NT2/D1 (cell line): ENCODE data around the gene PPAN.

Experiments
- DNase-seq: peaks from one replicate; pipeline ENCODE4 v3.0.0-alpha.2; 2011; ENCODE audit warnings: low read depth, low spot score
- H3K27me3 ChIP-seq: 2 replicates; pipeline ENCODE4 v1.6.0; 2011; ENCODE audit warnings: mild to moderate bottlenecking; ENCODE audit not compliant: insufficient read length, insufficient read depth
- H3K36me3 ChIP-seq: 2 replicates; pipeline ENCODE4 v1.6.1; 2011; ENCODE audit warnings: mild to moderate bottlenecking, low read length, mixed read lengths; ENCODE audit not compliant: insufficient read depth, insufficient read length
- H3K4me1 ChIP-seq: 2 replicates; pipeline ENCODE4 v1.5.1; 2011; ENCODE audit not compliant: insufficient read depth, insufficient read length
- H3K4me3 ChIP-seq: 2 replicates; pipeline ENCODE4 v1.5.1; 2011; ENCODE audit warnings: low read depth; ENCODE audit not compliant: insufficient read length
- H3K9ac ChIP-seq: 2 replicates; pipeline ENCODE4 v1.6.0; 2011; ENCODE audit warnings: low read depth; ENCODE audit not compliant: insufficient read length
- H3K9me3 ChIP-seq: 2 replicates; pipeline ENCODE4 v1.5.1; 2011; ENCODE audit warnings: mild to moderate bottlenecking, low read length; ENCODE audit not compliant: insufficient read depth
- SUZ12 ChIP-seq: IDR thresholded peaks from 2 replicates; pipeline ENCODE4 v1.6.1; 2011; ENCODE audit not compliant: insufficient read length, insufficient read depth; ENCODE audit errors: extremely low read depth
- YY1 ChIP-seq: IDR thresholded peaks from 2 replicates; pipeline ENCODE4 v1.6.1; 2011; ENCODE audit not compliant: insufficient read length, insufficient read depth
- ZNF274 ChIP-seq: IDR thresholded peaks from 2 replicates; pipeline ENCODE4 v1.6.1; 2011; ENCODE audit warnings: mild to moderate bottlenecking, low read depth, low read length

PPAN gene

DNA sequence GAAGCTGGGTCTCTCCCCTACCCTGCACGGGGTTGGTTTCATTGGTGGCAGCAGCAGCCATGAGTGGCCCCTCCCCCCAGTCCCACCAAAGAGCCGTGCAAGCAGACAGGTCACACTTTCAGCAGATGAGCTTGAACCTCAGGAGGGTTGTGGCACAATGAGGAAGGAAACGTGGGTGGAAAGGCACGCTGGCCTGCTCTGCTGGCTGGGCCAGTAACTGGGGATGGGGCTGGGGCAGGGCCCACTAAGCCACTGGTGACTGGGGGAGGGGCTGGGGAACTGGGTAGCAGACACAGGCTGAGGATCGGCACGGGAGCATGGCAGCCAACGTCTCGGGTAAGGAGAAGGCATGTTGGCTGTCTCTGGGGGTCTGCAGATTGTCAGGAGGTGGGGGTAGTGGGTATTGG lies 5.2 kb downstream of the PPAN start, which contains the start of gene P2RY11:
Gene P2RY11 (plus strand): TSS at position 289 of the 407 bp plus-strand sequence. CDS start 29 bp downstream, at position 318.
- H3K9ac ChIP-seq: no peak within 1 kb of the TSS
- H3K4me3 ChIP-seq: no peak within 1 kb of the TSS
- H3K9me3 ChIP-seq: no peaks in the 10 kb centered on the region
- no peak for TF ChIP-seq ZNF274
- TF ChIP-seq SUZ12: no peak
- H3K36me3 ChIP-seq: peaks cover 88% of the 10 kb centered on the region
- H3K27me3 ChIP-seq: no peaks in the 10 kb centered on the region
- peaks cover 37% of the 10 kb centered on the region for H3K4me1 ChIP-seq
- no peak for DNase-seq

DNA sequence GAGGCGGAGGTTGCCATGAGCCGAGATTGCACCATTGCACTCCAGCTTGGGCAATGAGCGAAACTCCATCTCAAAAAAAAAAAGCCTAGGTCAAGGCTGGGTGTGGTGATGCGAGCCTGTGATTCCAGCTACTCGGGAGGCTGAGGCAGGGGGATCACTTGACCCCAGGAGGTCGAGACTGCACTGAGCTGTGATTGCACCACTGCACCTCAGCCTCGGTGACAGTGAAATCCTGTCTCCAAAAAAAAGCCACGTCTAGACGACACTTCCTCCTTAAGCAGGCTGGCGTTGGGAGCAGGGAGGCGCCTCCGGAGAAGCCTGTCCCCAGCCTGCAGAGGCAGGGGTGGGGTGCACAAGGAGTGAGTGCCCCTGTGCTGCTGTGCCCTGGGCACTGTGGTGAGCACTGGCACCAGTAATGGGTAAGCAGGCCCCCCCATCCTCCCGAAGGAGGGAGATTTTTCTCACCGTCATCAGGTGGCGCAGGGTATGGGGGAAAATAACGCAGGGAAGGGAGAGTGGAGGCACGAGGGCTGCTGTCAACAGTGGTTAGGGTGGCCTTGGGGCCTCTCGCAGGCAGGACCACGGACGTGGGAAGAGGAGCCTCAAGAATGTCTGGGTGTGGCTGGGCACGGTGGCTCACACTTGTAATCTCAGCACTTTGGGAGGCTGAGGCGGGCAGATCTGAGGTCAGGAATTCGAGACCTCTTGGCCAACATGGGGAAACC lies 6.0 kb downstream of the PPAN start:
- H3K4me3 ChIP-seq: no peak overlapping the region
- no peaks in the 10 kb centered on the region for H3K27me3 ChIP-seq
- no peak for TF ChIP-seq YY1
- TF ChIP-seq ZNF274: no peak
- TF ChIP-seq SUZ12: no peak
- DNase-seq: no peak
- no peaks in the 10 kb centered on the region for H3K9me3 ChIP-seq
- peaks cover 90% of the 10 kb centered on the region for H3K36me3 ChIP-seq
- no peak overlapping the region for H3K9ac ChIP-seq
- peaks cover 35% of the 10 kb centered on the region for H3K4me1 ChIP-seq

DNA sequence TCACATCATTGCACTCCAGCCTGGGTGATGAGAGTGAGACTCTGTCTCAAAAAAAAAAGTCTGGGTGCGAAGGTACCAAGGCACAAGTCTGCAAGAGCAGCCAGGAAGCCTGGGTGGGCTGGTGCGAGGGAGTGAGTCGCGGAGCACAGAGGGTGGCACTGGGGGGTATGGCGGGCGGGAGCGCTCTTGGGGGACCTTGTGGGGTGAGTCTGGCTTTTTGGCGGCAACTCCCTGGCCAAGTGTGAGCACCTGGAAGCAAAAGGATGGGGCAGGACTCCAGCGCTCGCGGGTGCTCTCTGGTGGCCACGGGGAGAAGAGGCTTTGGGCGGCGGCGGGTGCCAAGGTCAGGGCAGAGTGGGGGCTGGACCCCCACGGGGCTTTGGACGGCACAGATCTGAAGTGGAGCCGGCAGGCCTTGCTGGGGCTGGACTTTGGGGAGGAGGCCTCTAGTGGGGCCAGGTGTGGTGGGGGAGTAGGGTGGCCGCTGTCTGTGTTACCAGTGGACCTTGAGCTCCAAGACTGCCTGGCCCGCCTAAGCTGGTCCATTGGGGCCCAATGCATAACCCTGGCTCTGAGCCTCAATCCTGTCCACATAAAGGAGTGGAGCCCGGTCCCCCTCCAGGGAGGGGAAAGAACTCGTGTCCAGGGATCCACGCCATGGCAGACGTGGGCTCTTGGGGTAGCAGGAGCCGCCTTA lies 6.9 kb downstream of the PPAN start:
- Histone ChIP-seq H3K36me3 (peaks cover 90% of the 10 kb centered on the region), H3K9ac (no peak overlapping the region), H3K4me1 (peaks cover 30% of the 10 kb centered on the region), H3K4me3 (no peak overlapping the region), H3K27me3 (no peaks in the 10 kb centered on the region), H3K9me3 (no peaks in the 10 kb centered on the region)
- TF ChIP-seq SUZ12 (no peak), ZNF274 (no peak), YY1 (no peak)
- no peak for DNase-seq

DNA sequence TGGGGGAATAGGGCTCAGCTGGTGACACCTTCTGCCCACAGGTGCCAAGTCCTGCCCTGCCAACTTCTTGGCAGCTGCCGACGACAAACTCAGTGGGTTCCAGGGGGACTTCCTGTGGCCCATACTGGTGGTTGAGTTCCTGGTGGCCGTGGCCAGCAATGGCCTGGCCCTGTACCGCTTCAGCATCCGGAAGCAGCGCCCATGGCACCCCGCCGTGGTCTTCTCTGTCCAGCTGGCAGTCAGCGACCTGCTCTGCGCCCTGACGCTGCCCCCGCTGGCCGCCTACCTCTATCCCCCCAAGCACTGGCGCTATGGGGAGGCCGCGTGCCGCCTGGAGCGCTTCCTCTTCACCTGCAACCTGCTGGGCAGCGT lies 7.4 kb downstream of the PPAN start:
- H3K27me3 ChIP-seq: no peaks in the 10 kb centered on the region
- no peaks in the 10 kb centered on the region for H3K9me3 ChIP-seq
- peaks cover 28% of the 10 kb centered on the region for H3K4me1 ChIP-seq
- peaks cover 88% of the 10 kb centered on the region for H3K36me3 ChIP-seq
- no peak for DNase-seq
- H3K9ac ChIP-seq: no peak overlapping the region
- H3K4me3 ChIP-seq: no peak overlapping the region
- TF ChIP-seq ZNF274 (no peak), SUZ12 (no peak), YY1 (no peak)

DNA sequence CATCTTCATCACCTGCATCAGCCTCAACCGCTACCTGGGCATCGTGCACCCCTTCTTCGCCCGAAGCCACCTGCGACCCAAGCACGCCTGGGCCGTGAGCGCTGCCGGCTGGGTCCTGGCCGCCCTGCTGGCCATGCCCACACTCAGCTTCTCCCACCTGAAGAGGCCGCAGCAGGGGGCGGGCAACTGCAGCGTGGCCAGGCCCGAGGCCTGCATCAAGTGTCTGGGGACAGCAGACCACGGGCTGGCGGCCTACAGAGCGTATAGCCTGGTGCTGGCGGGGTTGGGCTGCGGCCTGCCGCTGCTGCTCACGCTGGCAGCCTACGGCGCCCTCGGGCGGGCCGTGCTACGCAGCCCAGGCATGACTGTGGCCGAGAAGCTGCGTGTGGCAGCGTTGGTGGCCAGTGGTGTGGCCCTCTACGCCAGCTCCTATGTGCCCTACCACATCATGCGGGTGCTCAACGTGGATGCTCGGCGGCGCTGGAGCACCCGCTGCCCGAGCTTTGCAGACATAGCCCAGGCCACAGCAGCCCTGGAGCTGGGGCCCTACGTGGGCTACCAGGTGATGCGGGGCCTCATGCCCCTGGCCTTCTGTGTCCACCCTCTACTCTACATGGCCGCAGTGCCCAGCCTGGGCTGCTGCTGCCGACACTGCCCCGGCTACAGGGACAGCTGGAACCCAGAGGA lies 7.9 kb downstream of the PPAN start:
- no peak overlapping the region for H3K4me3 ChIP-seq
- TF ChIP-seq SUZ12 (no peak), YY1 (no peak), ZNF274 (no peak)
- H3K27me3 ChIP-seq: no peaks in the 10 kb centered on the region
- DNase-seq: no peak
- H3K36me3 ChIP-seq: peaks cover 88% of the 10 kb centered on the region
- H3K9me3 ChIP-seq: no peaks in the 10 kb centered on the region
- peak overlapping the region; percentile 46 for H3K9ac ChIP-seq
- peaks cover 31% of the 10 kb centered on the region for H3K4me1 ChIP-seq

DNA sequence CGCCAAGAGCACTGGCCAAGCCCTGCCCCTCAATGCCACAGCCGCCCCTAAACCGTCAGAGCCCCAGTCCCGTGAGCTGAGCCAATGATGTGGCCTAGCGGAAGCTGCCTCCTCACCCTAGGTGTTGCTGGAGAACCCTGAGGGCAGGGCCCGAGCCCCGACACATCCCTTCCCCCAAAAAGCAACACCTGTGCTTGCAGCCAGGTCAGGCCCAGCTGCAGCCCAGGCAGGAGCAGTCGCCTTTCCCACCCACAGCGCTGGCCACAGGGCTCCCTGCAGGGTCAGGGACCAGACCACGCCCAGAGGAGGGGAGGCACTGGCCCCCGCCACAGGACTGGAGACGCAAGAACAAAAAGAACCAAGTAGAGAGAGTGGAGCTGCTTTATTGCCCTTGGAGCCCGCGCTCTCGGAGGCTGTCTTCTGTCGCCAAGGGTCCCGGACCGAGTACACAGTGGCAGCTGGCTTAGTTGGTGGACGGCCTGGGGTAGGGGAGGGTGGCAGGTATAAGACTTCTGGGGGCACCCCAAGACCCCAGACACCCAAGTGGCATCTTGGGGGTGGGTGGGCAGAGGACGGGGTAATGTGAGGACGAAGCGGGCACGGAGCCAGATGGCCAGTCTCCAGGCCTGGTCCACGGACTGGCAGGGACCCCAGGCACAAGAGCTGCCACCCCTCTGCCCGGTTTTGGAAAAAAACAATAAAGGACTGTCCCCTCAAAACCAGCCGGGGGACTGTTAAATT lies 8.7 kb downstream of the PPAN start:
- DNase-seq: no peak
- Histone ChIP-seq H3K36me3 (peaks cover 84% of the 10 kb centered on the region), H3K27me3 (no peaks in the 10 kb centered on the region), H3K9ac (peak overlapping the region; percentile 50), H3K4me3 (no peak overlapping the region), H3K4me1 (peaks cover 31% of the 10 kb centered on the region), H3K9me3 (no peaks in the 10 kb centered on the region)
- TF ChIP-seq SUZ12 (no peak), YY1 (no peak)
